Neural progenitor cell (in vitro differentiated cells): ENCODE data around the gene RAD51B. TPM values are rescaled to one million over a fixed set of nuclear protein-coding genes. Genes with fewer than 3 reads are reported as not detected.

Experiments used
- DNase-seq: peaks from one replicate; pipeline ENCODE4 v3.0.0-alpha.2; 2016; ENCODE audit warnings: low spot score
- H2AFZ ChIP-seq: fragments of 200-600 bp; sonication (generic); replicated peaks from 2 replicates; pipeline ENCODE4 v1.6.1; 2016; ENCODE audit warnings: antibody characterized with exemption
- H3F3A ChIP-seq: fragments of 200-600 bp; sonication (generic); 2 replicates; pipeline ENCODE4 v1.6.1; 2016; ENCODE audit warnings: antibody characterized with exemption, low read depth
- H3K27ac ChIP-seq: fragments of 200-600 bp; sonication (generic); 2 replicates; pipeline ENCODE4 v1.5.1; 2016; ENCODE audit warnings: mild to moderate bottlenecking
- H3K27me3 ChIP-seq: fragments of 200-600 bp; sonication (generic); 2 replicates; pipeline ENCODE4 v1.6.1; 2016; ENCODE audit warnings: mild to moderate bottlenecking, moderate library complexity
- H3K36me3 ChIP-seq: fragments of 200-600 bp; sonication (generic); 2 replicates; pipeline ENCODE4 v1.5.1; 2016
- H3K4me1 ChIP-seq: fragments of 200-600 bp; sonication (generic); 2 replicates; pipeline ENCODE4 v1.6.1; 2016; ENCODE audit warnings: mixed run types
- H3K4me2 ChIP-seq: fragments of 200-600 bp; sonication (generic); 2 replicates; pipeline ENCODE4 v1.6.1; 2016
- H3K4me3 ChIP-seq: fragments of 200-600 bp; sonication (generic); 2 replicates; pipeline ENCODE4 v1.5.1; 2016
- H3K79me2 ChIP-seq: fragments of 200-600 bp; sonication (generic); 2 replicates; pipeline ENCODE4 v1.6.1; 2016; ENCODE audit warnings: low read depth
- H3K9ac ChIP-seq: fragments of 200-600 bp; sonication (generic); 2 replicates; pipeline ENCODE4 v1.6.1; 2016
- H3K9me3 ChIP-seq: fragments of 200-600 bp; sonication (generic); 2 replicates; pipeline ENCODE4 v1.5.1; 2016; ENCODE audit warnings: low read depth
- H4K20me1 ChIP-seq: fragments of 200-600 bp; sonication (generic); 2 replicates; pipeline ENCODE4 v1.6.1; 2016; ENCODE audit warnings: low read depth
- H3K27ac Mint-ChIP-seq: 3 replicates; pipeline ENCODE4 v1.8.0; 2021; ENCODE audit warnings: mixed read lengths
- H3K27me3 Mint-ChIP-seq: 2 replicates; pipeline ENCODE4 v1.8.0; 2022; ENCODE audit warnings: low read depth, mild to moderate bottlenecking, inconsistent platforms, moderate library complexity, mixed read lengths; ENCODE audit not compliant: insufficient read depth
- H3K36me3 Mint-ChIP-seq: 3 replicates; pipeline ENCODE4 v1.8.0; 2021; ENCODE audit warnings: mixed read lengths
- H3K4me1 Mint-ChIP-seq: 3 replicates; pipeline ENCODE4 v1.8.0; 2021; ENCODE audit warnings: mixed read lengths
- H3K4me3 Mint-ChIP-seq: 3 replicates; pipeline ENCODE4 v1.8.0; 2021; ENCODE audit warnings: mild to moderate bottlenecking, moderate library complexity, mixed read lengths
- H3K9me3 Mint-ChIP-seq: 3 replicates; pipeline ENCODE4 v1.8.0; 2020; ENCODE audit warnings: mixed read lengths
- CTCF ChIP-seq: fragments of 200-600 bp; sonication (generic); IDR thresholded peaks from 2 replicates; pipeline ENCODE4 v1.5.1; 2017; ENCODE audit warnings: antibody characterized with exemption, mild to moderate bottlenecking
- EZH2 ChIP-seq: fragments of 200-600 bp; sonication (generic); IDR thresholded peaks from 2 replicates; pipeline ENCODE4 v1.6.1; 2017; ENCODE audit warnings: antibody characterized with exemption, mild to moderate bottlenecking, moderate library complexity
- EZH2phosphoT487 ChIP-seq: fragments of 200-600 bp; sonication (generic); IDR thresholded peaks from 2 replicates; pipeline ENCODE4 v1.6.1; 2017; ENCODE audit warnings: antibody characterized with exemption
- total RNA-seq: library from RNA; depleted of rRNA; stranded (reverse); fragments of >200 nt; gene quantifications from 2 replicates; pipeline ENCODE4 v1.2.3, GENCODE V29; 2015; ENCODE audit warnings: low replicate concordance

Gene RAD51B
- total RNA-seq, 1 donor from 2014 or later = 50.5 TPM

GRCh38 chr14:68404652-68405183 is 585.1 kb downstream of the RAD51B start:
- H3K4me3 Mint-ChIP-seq = no peak overlapping the region
- Histone ChIP-seq H3K36me3 (no peaks in the 10 kb centered on the region), H3K9ac (no peak overlapping the region), H4K20me1 (no peaks in the 10 kb centered on the region), H3K9me3 (no peaks in the 10 kb centered on the region), H3K4me1 (peaks cover 29% of the 10 kb centered on the region), H3K4me2 (no peak overlapping the region), H3F3A (peaks cover 5% of the 10 kb centered on the region), H3K79me2 (no peaks in the 10 kb centered on the region), H2AFZ (no peak overlapping the region), H3K27ac (no peak overlapping the region), H3K27me3 (no peaks in the 10 kb centered on the region), H3K4me3 (no peak overlapping the region)
- peak overlapping the region; percentile 38 for H3K27ac Mint-ChIP-seq
- H3K4me1 Mint-ChIP-seq = peaks cover 47% of the 10 kb centered on the region
- no peak for DNase-seq
- H3K36me3 Mint-ChIP-seq = peaks cover 2% of the 10 kb centered on the region
- TF ChIP-seq EZH2 = no peak
- TF ChIP-seq CTCF = no peak
- TF ChIP-seq EZH2phosphoT487 = no peak
- no peaks in the 10 kb centered on the region for H3K9me3 Mint-ChIP-seq
- no peaks in the 10 kb centered on the region for H3K27me3 Mint-ChIP-seq

GRCh38 chr14:68405961-68406360 is 586.4 kb downstream of the RAD51B start:
- DNase-seq = no peak
- no peaks in the 10 kb centered on the region for H3K9me3 Mint-ChIP-seq
- H3K27me3 ChIP-seq = no peaks in the 10 kb centered on the region
- no peak overlapping the region for H3K4me3 ChIP-seq
- H4K20me1 ChIP-seq = no peaks in the 10 kb centered on the region
- no peak overlapping the region for H3K27ac Mint-ChIP-seq
- no peak overlapping the region for H3K9ac ChIP-seq
- no peak overlapping the region for H3K4me2 ChIP-seq
- H3K79me2 ChIP-seq = no peaks in the 10 kb centered on the region
- H3K4me1 Mint-ChIP-seq = peaks cover 35% of the 10 kb centered on the region
- H3F3A ChIP-seq = peaks cover 5% of the 10 kb centered on the region
- H3K4me1 ChIP-seq = peaks cover 20% of the 10 kb centered on the region
- no peak overlapping the region for H3K4me3 Mint-ChIP-seq
- no peaks in the 10 kb centered on the region for H3K27me3 Mint-ChIP-seq
- peaks cover 2% of the 10 kb centered on the region for H3K36me3 Mint-ChIP-seq
- TF ChIP-seq EZH2phosphoT487 (no peak), EZH2 (no peak), CTCF (no peak)
- no peak overlapping the region for H2AFZ ChIP-seq
- no peak overlapping the region for H3K27ac ChIP-seq
- no peaks in the 10 kb centered on the region for H3K9me3 ChIP-seq
- no peaks in the 10 kb centered on the region for H3K36me3 ChIP-seq

DNA sequence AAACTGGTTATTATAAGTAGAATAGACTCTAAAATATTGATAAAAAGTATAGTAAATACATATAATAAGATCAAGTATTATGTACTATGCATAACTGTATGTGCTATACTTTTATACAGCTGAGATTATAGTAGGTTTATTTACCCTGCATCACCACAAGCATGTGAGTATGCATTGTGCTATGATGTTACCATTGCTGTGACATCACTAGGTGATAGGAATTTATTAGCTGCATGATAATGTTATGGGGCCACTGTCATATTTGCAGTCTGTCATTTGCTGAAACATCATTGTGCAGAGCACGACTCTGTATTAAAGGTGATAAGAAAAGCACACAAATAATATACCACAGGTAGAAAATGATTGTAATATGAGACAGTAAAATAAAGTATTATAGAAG is 587.7 kb downstream of the RAD51B start:
- H4K20me1 ChIP-seq = no peaks in the 10 kb centered on the region
- TF ChIP-seq EZH2phosphoT487 = no peak
- no peak for TF ChIP-seq EZH2
- TF ChIP-seq CTCF = no peak
- H3K9ac ChIP-seq = no peak overlapping the region
- no peak overlapping the region for H3K27ac ChIP-seq
- H3K4me2 ChIP-seq = no peak overlapping the region
- H3K27ac Mint-ChIP-seq = no peak overlapping the region
- H3K27me3 ChIP-seq = no peaks in the 10 kb centered on the region
- no peak overlapping the region for H3K4me3 Mint-ChIP-seq
- no peaks in the 10 kb centered on the region for H3K36me3 ChIP-seq
- no peaks in the 10 kb centered on the region for H3K27me3 Mint-ChIP-seq
- peaks cover 2% of the 10 kb centered on the region for H3K36me3 Mint-ChIP-seq
- no peaks in the 10 kb centered on the region for H3K79me2 ChIP-seq
- H2AFZ ChIP-seq = no peak overlapping the region
- H3F3A ChIP-seq = peaks cover 5% of the 10 kb centered on the region
- H3K4me1 Mint-ChIP-seq = peaks cover 32% of the 10 kb centered on the region
- DNase-seq = no peak
- H3K9me3 Mint-ChIP-seq = no peaks in the 10 kb centered on the region
- no peaks in the 10 kb centered on the region for H3K9me3 ChIP-seq
- H3K4me3 ChIP-seq = no peak overlapping the region
- peaks cover 14% of the 10 kb centered on the region for H3K4me1 ChIP-seq
